Activated naive CD8-positive, alpha-beta T cell treated with anti-CD3 and anti-CD28 coated beads, Interleukin-2, amount 10 ng/mL, durations not matched to agents 7 days and 5 days (primary cell): Measurements from ENCODE around the gene PTPRB. TPM values are rescaled to one million over a fixed set of nuclear protein-coding genes. Genes with fewer than 3 reads are reported as not detected.

Experiments
- ATAC-seq: fragments of 150-1000 bp; cut with Tn5 transposase; one replicate; pipeline ENCODE4 v1.10.0; 2021; ENCODE audit warnings: low read depth, moderate library complexity
- POLR2A ChIA-PET: fragments of 350-600 bp; sonication (Branson Sonifier 250); formaldehyde crosslinking; loops from one replicate; lab custom pipeline; 2021; ENCODE audit warnings: antibody characterized with exemption; lab: Charles Lee
- DNase-seq: peaks from one replicate; pipeline ENCODE4 v3.0.0; 2021
- H3K27ac Mint-ChIP-seq: one replicate; pipeline ENCODE4 v1.8.0; 2022; ENCODE audit warnings: mild to moderate bottlenecking, mixed read lengths
- H3K27me3 Mint-ChIP-seq: one replicate; pipeline ENCODE4 v1.8.0; 2022; ENCODE audit warnings: mild to moderate bottlenecking, moderate library complexity, mixed read lengths
- H3K36me3 Mint-ChIP-seq: one replicate; pipeline ENCODE4 v1.8.0; 2021; ENCODE audit warnings: mild to moderate bottlenecking, mixed read lengths
- H3K4me1 Mint-ChIP-seq: one replicate; pipeline ENCODE4 v1.8.0; 2021; ENCODE audit warnings: mixed read lengths
- H3K4me3 Mint-ChIP-seq: one replicate; pipeline ENCODE4 v1.8.0; 2022; ENCODE audit warnings: mild to moderate bottlenecking, moderate library complexity, mixed read lengths
- H3K9me3 Mint-ChIP-seq: one replicate; pipeline ENCODE4 v1.8.0; 2021; ENCODE audit warnings: mixed read lengths
- total RNA-seq, 2 experiments: library from RNA; stranded (reverse); gene quantifications; one replicate each; pipeline ENCODE4 v1.2.3, GENCODE V29; 2021

PTPRB gene
- total RNA-seq, 2 experiments from 2014 or later = not detected

DNA sequence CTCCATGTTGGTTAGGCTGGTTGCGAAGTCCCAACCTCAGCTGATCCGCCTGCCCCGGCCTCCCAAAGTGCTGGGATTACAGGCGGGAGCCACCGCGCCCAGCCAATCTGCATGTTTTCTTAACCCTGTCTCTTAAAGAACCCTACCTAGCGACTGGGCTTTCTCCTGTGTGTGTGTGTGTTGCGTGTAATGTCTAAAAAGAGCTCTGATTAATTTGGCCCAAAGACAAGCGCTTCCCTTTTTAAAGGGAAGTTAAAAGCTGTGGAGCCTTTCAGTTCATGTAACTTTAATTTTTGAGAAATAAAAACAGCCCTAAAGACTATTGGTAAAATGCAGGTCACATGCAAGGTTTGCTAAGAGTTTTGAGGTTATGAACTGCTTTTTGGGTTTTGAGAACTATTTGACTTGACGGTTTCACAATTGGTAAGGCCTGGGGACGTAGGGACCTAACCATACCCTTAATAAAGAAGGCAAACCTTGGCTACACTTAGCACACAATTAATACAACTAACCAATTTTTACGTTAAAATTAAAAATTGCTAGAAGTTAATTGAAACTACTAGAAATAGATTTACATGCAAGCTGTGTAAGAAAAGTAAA, 167.9 kb downstream of the PTPRB start:
- Mint-ChIP-seq H3K4me3 (no peak overlapping the region), H3K9me3 (peaks cover 3% of the 10 kb centered on the region), H3K27ac (no peak overlapping the region), H3K36me3 (no peaks in the 10 kb centered on the region), H3K27me3 (peaks cover 9% of the 10 kb centered on the region), H3K4me1 (no peaks in the 10 kb centered on the region)
- POLR2A ChIA-PET = no interaction called here
- DNase-seq (no peak), ATAC-seq (no peak)

- peaks cover 7% of the 10 kb centered on the region for H3K27me3 Mint-ChIP-seq
- H3K4me1 Mint-ChIP-seq = no peaks in the 10 kb centered on the region
- no peaks in the 10 kb centered on the region for H3K36me3 Mint-ChIP-seq
- DNase-seq (no peak), ATAC-seq (no peak)
- POLR2A ChIA-PET = no interaction called here
- H3K9me3 Mint-ChIP-seq = peaks cover 5% of the 10 kb centered on the region
- no peak overlapping the region for H3K4me3 Mint-ChIP-seq
- H3K27ac Mint-ChIP-seq = no peak overlapping the region
Measured at GRCh38 chr12:70468741-70469140, 168.5 kb downstream of the PTPRB start.

GRCh38 chr12:70467918-70468733, 169.1 kb downstream of the PTPRB start:
- Mint-ChIP-seq H3K27ac (no peak overlapping the region), H3K4me3 (no peak overlapping the region), H3K36me3 (no peaks in the 10 kb centered on the region), H3K27me3 (peaks cover 5% of the 10 kb centered on the region), H3K9me3 (peaks cover 8% of the 10 kb centered on the region), H3K4me1 (no peaks in the 10 kb centered on the region)
- ATAC-seq = no peak
- POLR2A ChIA-PET = no interaction called here
- DNase-seq = no peak

GRCh38 chr12:70467476-70467875, 169.8 kb downstream of the PTPRB start:
- no peak for ATAC-seq
- H3K27ac Mint-ChIP-seq = no peak overlapping the region
- no peaks in the 10 kb centered on the region for H3K36me3 Mint-ChIP-seq
- H3K27me3 Mint-ChIP-seq = peaks cover 3% of the 10 kb centered on the region
- POLR2A ChIA-PET = no interaction called here
- no peaks in the 10 kb centered on the region for H3K4me1 Mint-ChIP-seq
- H3K9me3 Mint-ChIP-seq = peaks cover 8% of the 10 kb centered on the region
- no peak for DNase-seq
- H3K4me3 Mint-ChIP-seq = no peak overlapping the region

DNA sequence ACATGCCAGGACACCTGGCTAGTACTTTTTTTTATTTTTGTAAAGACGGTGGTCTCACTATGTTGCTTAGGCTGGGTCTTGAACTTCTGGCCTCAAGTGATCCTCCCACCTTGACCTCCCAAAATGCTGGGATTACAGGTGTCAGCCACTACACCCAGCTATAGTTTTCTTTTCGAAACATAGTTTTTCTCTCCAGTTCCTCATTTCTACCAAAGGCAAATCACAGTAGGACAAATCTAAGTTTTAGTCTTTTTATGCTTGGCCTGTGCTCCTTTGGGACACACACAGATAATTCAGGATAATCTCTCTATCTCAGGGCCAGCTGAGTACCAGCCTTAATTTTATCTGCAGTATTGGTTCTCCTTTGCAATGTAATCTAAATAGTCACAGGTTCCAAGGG, 170.5 kb downstream of the PTPRB start:
- ATAC-seq (no peak), DNase-seq (no peak)
- H3K9me3 Mint-ChIP-seq = peaks cover 8% of the 10 kb centered on the region
- POLR2A ChIA-PET = no interaction called here
- no peak overlapping the region for H3K4me3 Mint-ChIP-seq
- no peaks in the 10 kb centered on the region for H3K36me3 Mint-ChIP-seq
- H3K4me1 Mint-ChIP-seq = no peaks in the 10 kb centered on the region
- H3K27ac Mint-ChIP-seq = no peak overlapping the region
- peaks cover 3% of the 10 kb centered on the region for H3K27me3 Mint-ChIP-seq
